HepG2 (cell line): ENCODE data around the gene FAS. TPM values are rescaled to one million over a fixed set of nuclear protein-coding genes. Genes with fewer than 3 reads are reported as not detected.

Source experiments
- ATAC-seq: fragments of 200-7000 bp; cut with Tn5 transposase; 3 replicates; pipeline ENCODE4 v1.9.1; 2020; ENCODE audit warnings: mild to moderate bottlenecking, moderate library complexity
- BruUV-seq: library from RNA; stranded (reverse); fragments of 400-500 nt; replicated peaks from 2 replicates; lab custom pipeline; 2021; lab: Mats Ljungman, UMichigan
- CTCF ChIA-PET: fragments of 300-600 bp; formaldehyde crosslinking; extraction: SDS; loops from one replicate; lab custom pipeline; 2021; ENCODE audit warnings: low total read pairs, inconsistent platforms, low intra/inter-chr PET ratio; lab: Yijun Ruan, JAX
- POLR2A ChIA-PET: fragments of 350-600 bp; sonication (Branson Sonifier 250); formaldehyde crosslinking; loops from one replicate; lab custom pipeline; 2020; ENCODE audit warnings: antibody characterized with exemption, inconsistent platforms; lab: Yijun Ruan, JAX
- DNase-seq: peaks from one replicate; pipeline ENCODE4 v3.0.0-alpha.2; 2015; ENCODE audit warnings: low spot score
- FAIRE-seq: peaks from 3 replicates; lab custom pipeline; 2011; peaks lifted over from hg19 to GRCh38; lab: Jason Lieb, UNC
- H2AFZ ChIP-seq: one replicate; pipeline ENCODE4 v1.6.1; 2011; ENCODE audit warnings: low read length, inconsistent platforms
- H3K27ac ChIP-seq: fragments of 300-600 bp; 3 replicates; pipeline ENCODE4 v1.8.0; 2011; ENCODE audit warnings: mixed run types, mild to moderate bottlenecking, mixed read lengths, low read length, inconsistent platforms; ENCODE audit not compliant: insufficient read depth; ENCODE audit errors: extremely low read length
- H3K27me3 ChIP-seq, 2 experiments: fragments of 200-600 bp in 1 of 2; 2 replicates in 1 of 2; 3 replicates in 1 of 2; pipeline versions ENCODE4 v1.6.0 to v1.8.0; 2011; ENCODE audit warnings: low read length in 2 of 2, mild to moderate bottlenecking in 2 of 2, moderate library complexity in 2 of 2, inconsistent platforms in 1 of 2; ENCODE audit not compliant: insufficient read depth in 2 of 2, control insufficient read depth in 1 of 2
- H3K36me3 ChIP-seq, 2 experiments: fragments of 200-600 bp in 1 of 2; replicated peaks in 1 of 2; 2 replicates in 1 of 2; 3 replicates in 1 of 2; pipeline versions ENCODE4 v1.5.1 to v1.8.0; 2011; ENCODE audit warnings: low read length in 2 of 2, inconsistent platforms in 1 of 2; ENCODE audit not compliant: insufficient read depth in 2 of 2, control insufficient read depth in 1 of 2
- H3K4me1 ChIP-seq: 2 replicates; pipeline ENCODE4 v1.5.1; 2012; ENCODE audit warnings: low read length, inconsistent platforms; ENCODE audit not compliant: insufficient read depth
- H3K4me2 ChIP-seq: 2 replicates; pipeline ENCODE4 v1.6.0; 2011; ENCODE audit warnings: low read depth, low read length, inconsistent platforms
- H3K4me3 ChIP-seq, 3 experiments: fragments of 200-600 bp in 1 of 3; sonication (generic), shearing (Covaris generic) in 1 of 3; replicated peaks in 1 of 3; 2 replicates each; pipeline ENCODE4 v1.5.1; 2011 to 2016; ENCODE audit warnings: low read length in 3 of 3, inconsistent platforms in 2 of 3, low read depth in 2 of 3, mild to moderate bottlenecking in 2 of 3, control low read depth in 1 of 3, mixed read lengths in 1 of 3; ENCODE audit not compliant: insufficient read depth in 1 of 3
- H3K79me2 ChIP-seq: one replicate; pipeline ENCODE4 v1.6.1; 2011; ENCODE audit warnings: low read length, inconsistent platforms; ENCODE audit not compliant: insufficient read depth
- H3K9ac ChIP-seq: 2 replicates; pipeline ENCODE4 v1.6.0; 2011; ENCODE audit warnings: mild to moderate bottlenecking, low read depth, low read length, inconsistent platforms; ENCODE audit not compliant: insufficient read depth
- H3K9me3 ChIP-seq: 2 replicates; pipeline ENCODE4 v1.5.1; 2012; ENCODE audit warnings: mild to moderate bottlenecking, low read length
- H4K20me1 ChIP-seq: 2 replicates; pipeline ENCODE4 v1.6.0; 2011; ENCODE audit warnings: inconsistent platforms, mild to moderate bottlenecking, low read length, moderate library complexity; ENCODE audit not compliant: insufficient read depth
- ATAD3A ChIP-seq: sonication (generic); formaldehyde crosslinking; IDR thresholded peaks from 2 replicates; pipeline ENCODE4 v1.4.0; 2020; ENCODE audit warnings: missing genetic modification reagents
- ATF7 ChIP-seq, 2 experiments: fragments of 450-650 bp in 1 of 2; sonication (generic) in 1 of 2; formaldehyde crosslinking in 1 of 2; IDR thresholded peaks; 2 replicates each; pipeline versions ENCODE4 v1.4.0 to v1.6.1; 2016 to 2020; ENCODE audit warnings: antibody characterized with exemption in 1 of 2, mild to moderate bottlenecking in 1 of 2, missing genetic modification reagents in 1 of 2
- GATAD1 ChIP-seq: IDR thresholded peaks from 2 replicates; pipeline ENCODE4 v1.6.1; 2016; ENCODE audit warnings: missing genetic modification reagents, missing compliant biosample characterization
- HNF4G ChIP-seq, 2 experiments: sonication (generic) in 1 of 2; formaldehyde crosslinking in 1 of 2; IDR thresholded peaks; 2 replicates each; pipeline versions ENCODE4 v1.4.0 to v1.6.1; 2011 to 2020; ENCODE audit warnings: borderline replicate concordance in 2 of 2, low read depth in 2 of 2, mild to moderate bottlenecking in 2 of 2, low read length in 1 of 2, missing genetic modification reagents in 1 of 2, moderate library complexity in 1 of 2
- NPAS2 ChIP-seq: sonication (generic); formaldehyde crosslinking; IDR thresholded peaks from 2 replicates; pipeline ENCODE4 v1.8.0; 2022; ENCODE audit warnings: mild to moderate bottlenecking, missing genetic modification reagents, borderline replicate concordance
- POLR2G ChIP-seq: fragments of 200-400 bp; formaldehyde crosslinking; IDR thresholded peaks from 2 replicates; pipeline ENCODE4 v1.6.1; 2018; ENCODE audit warnings: mild to moderate bottlenecking, low read depth, low read length, moderate library complexity
- PTBP1 ChIP-seq: fragments of 200-400 bp; formaldehyde crosslinking; IDR thresholded peaks from 2 replicates; pipeline ENCODE4 v1.6.1; 2018; ENCODE audit warnings: low read length, low read depth; ENCODE audit not compliant: poor library complexity, severe bottlenecking
- SMARCC2 ChIP-seq: fragments of 450-650 bp; IDR thresholded peaks from 2 replicates; pipeline ENCODE4 v1.6.1; 2017; ENCODE audit warnings: antibody characterized with exemption, mild to moderate bottlenecking
- SRF ChIP-seq: IDR thresholded peaks from 2 replicates; pipeline ENCODE4 v1.6.1; 2011; ENCODE audit warnings: mild to moderate bottlenecking, low read depth, low read length, moderate library complexity
- ZFYVE20 ChIP-seq: sonication (generic); formaldehyde crosslinking; IDR thresholded peaks from 2 replicates; pipeline ENCODE4 v1.8.0; 2023; ENCODE audit warnings: low read depth, mild to moderate bottlenecking, moderate library complexity, missing genetic modification reagents, borderline replicate concordance
- ZNF10 ChIP-seq: sonication (generic); formaldehyde crosslinking; IDR thresholded peaks from 2 replicates; pipeline ENCODE4 v1.4.0; 2020; ENCODE audit warnings: mild to moderate bottlenecking, low read depth, missing genetic modification reagents, borderline replicate concordance
- WGBS: methylation state at CpG from one replicate; pipeline ENCODE4 v1.1.6; 2017; ENCODE audit warnings: low lambda C conversion rate; 5-methylcytosine and 5-hydroxymethylcytosine counted together
- in situ Hi-C: cut with HindIII; loops from 2 replicates; pipeline ENCODE4 v1.10.0; 2017; ENCODE audit warnings: low pct_unique_long_range_greater_than_20kb; ENCODE audit not compliant: extremely low pct_ligation_motif_present
- intact Hi-C: fragments of 100-400 bp; cut with micrococcal nuclease; formaldehyde crosslinking; loops from one replicate; pipeline ENCODE4 v1.10.0; 2022; ENCODE audit not compliant: unreplicated experiment
- polyA plus RNA-seq, 8 experiments: library from polyadenylated mRNA; depleted of rRNA in 3 of 8; stranded (reverse) in 7 of 8; unstranded in 1 of 8; fragments of >200 nt; fragmentation: Illumina TruSeq in 4 of 8; extraction: Trizol in 4 of 8; gene quantifications; 2 replicates each; pipeline versions ENCODE4 v1.2.1 to v1.2.3, GENCODE V29; 2011 to 2016; ENCODE audit warnings: low read depth in 4 of 8, missing spikeins in 1 of 8, mixed read lengths in 1 of 8; ENCODE audit not compliant: insufficient read depth in 1 of 8
- total RNA-seq, 5 experiments: library from RNA; depleted of rRNA; stranded (reverse); fragments of >200 nt; fragmentation: Illumina TruSeq; extraction: Trizol; gene quantifications; 2 replicates each; pipeline ENCODE4 v1.2.3, GENCODE V29; 2016; ENCODE audit warnings: low read depth in 1 of 5
- TF ChIP-seq, protein P1 (sequence below): sonication (generic); formaldehyde crosslinking; IDR thresholded peaks from 2 replicates; pipeline ENCODE4 v1.5.0; 2020; ENCODE audit warnings: mild to moderate bottlenecking, missing genetic modification reagents, borderline replicate concordance
- TF ChIP-seq, protein P2 (sequence below): IDR thresholded peaks from 2 replicates; pipeline ENCODE4 v1.6.1; 2018; ENCODE audit warnings: missing genetic modification reagents, mild to moderate bottlenecking, missing compliant biosample characterization
- TF ChIP-seq, protein P3 (sequence below): sonication (generic); formaldehyde crosslinking; IDR thresholded peaks from 2 replicates; pipeline ENCODE4 v1.9.0; 2021; ENCODE audit warnings: missing genetic modification reagents, mild to moderate bottlenecking, borderline replicate concordance

FAS gene
- total and polyA plus RNA-seq, 2 of the 13 experiments (the other 11 are each of a cell fraction or from before 2014, with no cell fraction given) = 5.9 to 17.9 TPM

DNA sequence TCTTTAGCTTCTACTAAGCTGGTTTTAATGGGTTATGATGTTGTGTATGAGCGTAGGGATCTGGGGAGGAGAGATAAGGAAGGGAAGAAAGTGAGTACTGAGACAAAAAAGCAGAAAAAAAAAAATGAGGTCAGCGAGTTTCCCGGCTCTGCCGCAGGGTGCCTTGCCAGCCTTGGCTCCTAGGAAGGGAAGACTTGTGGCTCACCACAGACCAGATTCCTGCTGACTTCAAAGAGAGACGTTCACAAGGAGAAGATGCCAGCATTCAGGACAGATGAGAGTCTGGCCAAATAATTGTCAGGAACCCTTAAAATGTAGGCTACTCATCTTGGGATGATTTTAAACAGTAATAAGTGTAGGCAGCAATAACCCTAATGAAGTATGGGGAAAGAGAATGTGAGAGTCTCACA lies 11.4 kb upstream of the FAS start (continued):
- TF ChIP-seq, protein P1, sequence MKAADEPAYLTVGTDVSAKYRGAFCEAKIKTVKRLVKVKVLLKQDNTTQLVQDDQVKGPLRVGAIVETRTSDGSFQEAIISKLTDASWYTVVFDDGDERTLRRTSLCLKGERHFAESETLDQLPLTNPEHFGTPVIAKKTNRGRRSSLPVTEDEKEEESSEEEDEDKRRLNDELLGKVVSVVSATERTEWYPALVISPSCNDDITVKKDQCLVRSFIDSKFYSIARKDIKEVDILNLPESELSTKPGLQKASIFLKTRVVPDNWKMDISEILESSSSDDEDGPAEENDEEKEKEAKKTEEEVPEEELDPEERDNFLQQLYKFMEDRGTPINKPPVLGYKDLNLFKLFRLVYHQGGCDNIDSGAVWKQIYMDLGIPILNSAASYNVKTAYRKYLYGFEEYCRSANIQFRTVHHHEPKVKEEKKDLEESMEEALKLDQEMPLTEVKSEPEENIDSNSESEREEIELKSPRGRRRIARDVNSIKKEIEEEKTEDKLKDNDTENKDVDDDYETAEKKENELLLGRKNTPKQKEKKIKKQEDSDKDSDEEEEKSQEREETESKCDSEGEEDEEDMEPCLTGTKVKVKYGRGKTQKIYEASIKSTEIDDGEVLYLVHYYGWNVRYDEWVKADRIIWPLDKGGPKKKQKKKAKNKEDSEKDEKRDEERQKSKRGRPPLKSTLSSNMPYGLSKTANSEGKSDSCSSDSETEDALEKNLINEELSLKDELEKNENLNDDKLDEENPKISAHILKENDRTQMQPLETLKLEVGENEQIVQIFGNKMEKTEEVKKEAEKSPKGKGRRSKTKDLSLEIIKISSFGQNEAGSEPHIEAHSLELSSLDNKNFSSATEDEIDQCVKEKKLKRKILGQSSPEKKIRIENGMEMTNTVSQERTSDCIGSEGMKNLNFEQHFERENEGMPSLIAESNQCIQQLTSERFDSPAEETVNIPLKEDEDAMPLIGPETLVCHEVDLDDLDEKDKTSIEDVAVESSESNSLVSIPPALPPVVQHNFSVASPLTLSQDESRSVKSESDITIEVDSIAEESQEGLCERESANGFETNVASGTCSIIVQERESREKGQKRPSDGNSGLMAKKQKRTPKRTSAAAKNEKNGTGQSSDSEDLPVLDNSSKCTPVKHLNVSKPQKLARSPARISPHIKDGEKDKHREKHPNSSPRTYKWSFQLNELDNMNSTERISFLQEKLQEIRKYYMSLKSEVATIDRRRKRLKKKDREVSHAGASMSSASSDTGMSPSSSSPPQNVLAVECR = no peak
- TF ChIP-seq, all 625 proteins: peak for 0

DNA sequence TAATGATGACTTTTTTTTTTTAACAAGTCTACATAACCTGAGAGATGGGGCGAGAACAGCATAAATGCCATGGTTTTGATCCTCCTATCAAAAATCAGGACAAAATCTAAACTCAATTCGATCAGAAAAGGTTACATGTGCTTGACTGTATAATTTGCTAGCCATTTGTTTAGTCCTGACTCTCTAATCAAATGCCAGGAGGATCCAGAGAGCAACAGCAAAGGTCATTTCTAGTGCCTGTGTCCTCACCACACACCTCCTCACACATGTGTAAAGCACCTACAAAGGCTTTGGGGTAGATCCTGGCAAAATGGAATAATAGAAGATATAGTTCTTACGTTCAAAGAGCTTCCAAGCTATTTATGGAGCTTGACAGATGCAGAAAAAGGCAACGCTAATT lies 11.0 kb upstream of the FAS start:
- Histone ChIP-seq H3K9me3 (no peaks in the 10 kb centered on the region), H3K27me3 (no peaks in the 10 kb centered on the region), H3K4me2 (no peak overlapping the region), H3K79me2 (no peaks in the 10 kb centered on the region), H2AFZ (no peak overlapping the region), H3K4me1 (peaks cover 21% of the 10 kb centered on the region), H3K36me3 (no peaks in the 10 kb centered on the region), H3K27ac (no peak overlapping the region), H3K4me3 (no peak overlapping the region), H4K20me1 (no peaks in the 10 kb centered on the region), H3K9ac (no peak overlapping the region)
- in situ Hi-C loops = no loop called here
- ChIA-PET CTCF (no interaction called here), POLR2A (no interaction called here)
- ATAC-seq = no peak
- DNase-seq = no peak
- 78% methylated on average over 4 of the region's 4 CpGs for WGBS
- no TSS peak for BruUV-seq
- no peak for TF ChIP-seq HNF4G (IDR thresholded peaks at IDR 0.05; ENCODE audit: borderline replicate concordance, low read depth, low read length)
- no peak for TF ChIP-seq HNF4G (CRISPR knock-in tag; IDR thresholded peaks at IDR 0.05; ENCODE audit: borderline replicate concordance, low read depth)
- no peak for TF ChIP-seq ATAD3A
- TF ChIP-seq SMARCC2 = no peak
- TF ChIP-seq, protein P2, sequence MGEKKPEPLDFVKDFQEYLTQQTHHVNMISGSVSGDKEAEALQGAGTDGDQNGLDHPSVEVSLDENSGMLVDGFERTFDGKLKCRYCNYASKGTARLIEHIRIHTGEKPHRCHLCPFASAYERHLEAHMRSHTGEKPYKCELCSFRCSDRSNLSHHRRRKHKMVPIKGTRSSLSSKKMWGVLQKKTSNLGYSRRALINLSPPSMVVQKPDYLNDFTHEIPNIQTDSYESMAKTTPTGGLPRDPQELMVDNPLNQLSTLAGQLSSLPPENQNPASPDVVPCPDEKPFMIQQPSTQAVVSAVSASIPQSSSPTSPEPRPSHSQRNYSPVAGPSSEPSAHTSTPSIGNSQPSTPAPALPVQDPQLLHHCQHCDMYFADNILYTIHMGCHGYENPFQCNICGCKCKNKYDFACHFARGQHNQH (CRISPR knock-in tag) = no peak
- no peak for TF ChIP-seq NPAS2 (CRISPR knock-in tag)
- TF ChIP-seq ZNF10 (CRISPR knock-in tag) = no peak
- no peak for TF ChIP-seq PTBP1
- TF ChIP-seq ATF7 (IDR thresholded peaks at IDR 0.05) = no peak
- TF ChIP-seq ATF7 (CRISPR knock-in tag; IDR thresholded peaks at IDR 0.05) = no peak
- no peak for TF ChIP-seq POLR2G
- no peak for TF ChIP-seq GATAD1 (CRISPR knock-in tag)
- TF ChIP-seq SRF = no peak
- TF ChIP-seq, protein P3, sequence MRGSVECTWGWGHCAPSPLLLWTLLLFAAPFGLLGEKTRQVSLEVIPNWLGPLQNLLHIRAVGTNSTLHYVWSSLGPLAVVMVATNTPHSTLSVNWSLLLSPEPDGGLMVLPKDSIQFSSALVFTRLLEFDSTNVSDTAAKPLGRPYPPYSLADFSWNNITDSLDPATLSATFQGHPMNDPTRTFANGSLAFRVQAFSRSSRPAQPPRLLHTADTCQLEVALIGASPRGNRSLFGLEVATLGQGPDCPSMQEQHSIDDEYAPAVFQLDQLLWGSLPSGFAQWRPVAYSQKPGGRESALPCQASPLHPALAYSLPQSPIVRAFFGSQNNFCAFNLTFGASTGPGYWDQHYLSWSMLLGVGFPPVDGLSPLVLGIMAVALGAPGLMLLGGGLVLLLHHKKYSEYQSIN (CRISPR knock-in tag) = no peak
- no peak for TF ChIP-seq ZFYVE20 (CRISPR knock-in tag)
- intact Hi-C loops = no loop called here
- FAIRE-seq = no peak
